GM12872 (cell line): ENCODE measurements around the gene MEOX2.

ENCODE experiments used
- CTCF ChIP-seq: IDR thresholded peaks from 3 replicates; pipeline ENCODE4 v1.5.1; 2011; ENCODE audit warnings: low read depth, mild to moderate bottlenecking, low read length, moderate library complexity; ENCODE audit not compliant: insufficient read depth

MEOX2 gene

GRCh38 chr7:15603124-15603523, 83.4 kb downstream of the MEOX2 start:
- no peak for TF ChIP-seq CTCF

GRCh38 chr7:15602236-15602635, 84.2 kb downstream of the MEOX2 start:
- TF ChIP-seq CTCF, result no peak

GRCh38 chr7:15601175-15601574, 85.3 kb downstream of the MEOX2 start:
- no peak for TF ChIP-seq CTCF

GRCh38 chr7:15600298-15600697, 86.2 kb downstream of the MEOX2 start:
- no peak for TF ChIP-seq CTCF

- TF ChIP-seq CTCF, result no peak
Measured at GRCh38 chr7:15594461-15594860, 92.0 kb downstream of the MEOX2 start.

- TF ChIP-seq CTCF, result no peak
Measured at GRCh38 chr7:15593382-15593781, 93.1 kb downstream of the MEOX2 start.

- TF ChIP-seq CTCF, result no peak
Measured at GRCh38 chr7:15586266-15586665, 100.2 kb downstream of the MEOX2 start.

GRCh38 chr7:15584575-15584974, 101.9 kb downstream of the MEOX2 start:
- no peak for TF ChIP-seq CTCF
